ENCODE data around the gene MARK3.

- TF ChIP-seq POLR2A (IDR thresholded peaks at IDR 0.05): no peak
- no peak for TF ChIP-seq CTCF (IDR thresholded peaks at IDR 0.05)
- no peak for TF ChIP-seq POLR2AphosphoS5 (IDR thresholded peaks at IDR 0.05)
- TF ChIP-seq EP300 (IDR thresholded peaks at IDR 0.05; ENCODE audit: low read depth): no peak
These were observed 124.9 kb downstream of the MARK3 start for GRCh38 chr14:103509864-103510723.
